GM18873 (cell line): ENCODE data around the gene LSS.

ENCODE experiments used
- ATAC-seq: cut with Tn5 transposase; IDR thresholded peaks from one replicate; pipeline ENCODE4 v1.9.1; 2021; ENCODE audit warnings: mild to moderate bottlenecking, moderate library complexity, moderate number of reproducible peaks; ENCODE audit not compliant: unreplicated experiment, low FRiP score

Gene LSS

DNA sequence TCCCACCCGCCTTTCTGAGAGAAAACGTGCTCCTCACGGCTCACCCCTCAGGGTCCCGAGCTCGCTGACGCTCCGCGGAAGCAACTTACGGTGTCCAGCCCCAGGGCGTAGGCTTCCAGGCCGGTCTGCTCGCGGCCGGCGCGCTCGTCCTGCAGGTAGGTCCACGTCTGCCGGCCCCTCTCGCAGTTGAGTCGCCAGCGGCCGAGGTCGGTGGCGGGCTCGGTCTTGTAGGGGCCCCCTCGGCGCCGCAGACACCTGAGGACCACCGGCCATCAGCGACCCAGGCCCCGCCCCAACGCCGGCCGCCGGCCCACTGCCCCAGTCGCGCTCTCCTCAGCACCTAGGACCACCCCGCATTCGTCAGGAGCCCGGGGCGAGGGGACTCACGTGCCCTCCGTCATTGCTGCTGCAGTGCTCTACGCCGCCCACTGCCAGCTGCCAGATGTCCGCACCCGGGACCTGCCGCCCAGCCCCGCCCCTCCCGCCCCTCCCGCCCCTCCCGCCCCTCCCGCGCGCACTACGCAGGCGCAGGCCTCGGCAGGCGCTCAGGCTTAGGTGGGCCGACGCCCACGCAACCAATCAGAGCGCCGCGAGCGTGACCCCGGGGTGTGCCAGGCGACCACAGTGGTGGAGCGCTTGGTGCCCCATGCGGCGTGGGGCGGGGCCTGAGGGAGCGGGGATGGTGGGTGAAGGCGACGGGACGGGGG lies at the start of gene LSS:
Gene LSS, minus strand, starts transcription at position 430 of the 707 bp plus-strand sequence. Its CDS starts 29 bp downstream, at position 401.
- peak; percentile 57 for ATAC-seq

DNA sequence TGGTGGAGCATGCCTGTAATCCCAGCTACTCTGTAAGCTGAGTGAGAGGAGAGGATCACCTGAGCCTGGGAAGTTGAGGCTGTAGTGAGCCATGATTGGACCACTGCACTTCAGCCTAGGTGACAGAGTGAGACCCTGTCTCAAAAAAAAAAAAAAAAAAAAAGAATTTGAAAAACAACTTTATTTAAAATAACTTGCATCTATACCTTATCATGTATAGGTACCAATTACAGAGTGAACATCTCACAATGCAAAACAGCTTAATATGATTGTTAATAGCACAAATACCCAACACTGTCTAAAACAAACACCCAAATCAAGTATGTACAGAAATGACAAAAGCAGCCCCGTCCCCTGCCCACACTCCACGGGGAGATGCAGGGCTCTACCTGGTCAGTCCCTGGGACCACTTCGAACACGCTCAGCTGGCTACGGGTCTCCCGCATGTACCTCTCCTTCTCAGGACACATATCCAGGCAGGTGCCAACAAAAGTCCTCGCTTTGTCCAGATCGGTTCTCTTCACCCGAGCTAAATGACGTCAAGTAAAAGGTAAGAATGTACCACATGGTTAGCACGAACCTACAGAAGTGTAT lies 46.3 kb upstream of the LSS start:
- no peak for ATAC-seq

DNA sequence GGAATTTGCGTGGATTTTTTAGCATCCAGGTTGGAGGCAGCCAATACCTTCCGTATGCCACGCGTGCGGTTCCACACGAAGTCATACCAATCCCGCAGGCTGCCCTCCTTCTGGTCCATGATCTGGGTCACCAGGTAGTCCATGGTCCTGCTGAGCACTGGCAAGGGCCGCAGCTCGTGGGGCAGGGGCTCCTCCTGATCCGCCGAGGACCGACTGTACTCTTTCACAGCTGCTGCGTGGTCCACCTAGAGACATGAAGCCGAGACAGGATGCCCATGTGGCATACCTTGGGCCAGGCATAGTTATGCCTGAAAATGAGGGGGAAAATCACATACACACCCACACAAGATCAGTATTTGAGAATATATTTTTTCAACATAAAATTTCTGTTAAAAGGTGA lies 44.8 kb upstream of the LSS start:
- ATAC-seq = no peak

DNA sequence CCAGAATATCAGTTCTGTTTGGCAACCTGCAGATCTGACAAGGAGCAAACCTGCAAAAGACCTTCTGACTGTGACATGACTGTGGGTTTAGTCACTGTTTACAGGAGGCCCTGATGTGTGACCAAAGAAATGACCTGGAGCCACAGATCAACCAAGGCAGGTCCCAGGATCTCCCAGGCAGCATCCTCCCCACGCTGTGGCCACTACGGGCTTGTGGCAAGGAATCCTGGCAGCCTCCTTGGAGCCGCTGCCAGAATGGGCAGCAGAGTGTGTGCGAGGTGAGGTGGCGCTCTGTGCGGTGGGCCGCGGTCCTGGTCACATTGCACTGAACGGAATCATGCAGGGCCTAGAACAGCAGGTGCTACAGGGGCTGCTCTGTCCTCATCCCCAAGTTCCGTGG lies 40.9 kb upstream of the LSS start:
- no peak for ATAC-seq

DNA sequence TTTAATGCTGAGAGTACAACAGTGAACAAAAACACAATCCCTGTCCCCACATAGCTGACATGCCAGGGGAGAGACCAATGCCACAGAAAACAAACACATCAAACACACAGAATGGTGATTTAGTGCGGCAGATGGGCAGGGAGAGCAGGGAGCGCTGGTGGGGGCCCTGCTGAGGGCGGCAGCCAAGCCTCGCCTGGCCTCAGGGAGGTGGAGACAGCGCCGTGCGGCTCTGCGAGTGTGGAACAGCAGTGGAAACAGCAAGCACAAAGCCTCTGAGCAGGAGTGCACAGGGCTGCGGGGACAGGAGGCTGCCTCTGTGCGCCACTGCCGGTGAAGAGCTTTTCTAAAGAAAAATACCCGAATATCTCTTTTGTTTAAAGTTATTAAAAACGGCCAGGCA lies 39.8 kb upstream of the LSS start:
- ATAC-seq = no peak

DNA sequence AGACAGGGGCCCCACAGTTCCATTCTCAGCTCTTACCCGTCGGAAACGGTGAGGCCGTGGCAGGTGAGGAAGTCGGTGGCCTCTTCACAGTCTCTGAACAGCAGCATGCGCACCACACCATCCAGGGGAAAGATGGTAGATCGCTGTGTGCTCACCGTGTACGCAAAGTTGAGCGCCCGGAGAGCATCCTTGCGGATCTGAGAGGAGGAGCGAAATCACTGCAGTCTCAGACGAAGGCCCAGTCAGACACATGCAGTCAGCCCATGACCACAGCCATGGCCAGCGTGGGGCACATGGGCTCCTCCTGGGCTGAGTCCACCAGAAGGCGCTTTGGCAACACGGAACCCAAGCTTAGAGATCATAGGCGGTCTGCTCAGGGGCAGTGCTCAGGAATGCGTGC lies 38.4 kb upstream of the LSS start:
- no peak for ATAC-seq

DNA sequence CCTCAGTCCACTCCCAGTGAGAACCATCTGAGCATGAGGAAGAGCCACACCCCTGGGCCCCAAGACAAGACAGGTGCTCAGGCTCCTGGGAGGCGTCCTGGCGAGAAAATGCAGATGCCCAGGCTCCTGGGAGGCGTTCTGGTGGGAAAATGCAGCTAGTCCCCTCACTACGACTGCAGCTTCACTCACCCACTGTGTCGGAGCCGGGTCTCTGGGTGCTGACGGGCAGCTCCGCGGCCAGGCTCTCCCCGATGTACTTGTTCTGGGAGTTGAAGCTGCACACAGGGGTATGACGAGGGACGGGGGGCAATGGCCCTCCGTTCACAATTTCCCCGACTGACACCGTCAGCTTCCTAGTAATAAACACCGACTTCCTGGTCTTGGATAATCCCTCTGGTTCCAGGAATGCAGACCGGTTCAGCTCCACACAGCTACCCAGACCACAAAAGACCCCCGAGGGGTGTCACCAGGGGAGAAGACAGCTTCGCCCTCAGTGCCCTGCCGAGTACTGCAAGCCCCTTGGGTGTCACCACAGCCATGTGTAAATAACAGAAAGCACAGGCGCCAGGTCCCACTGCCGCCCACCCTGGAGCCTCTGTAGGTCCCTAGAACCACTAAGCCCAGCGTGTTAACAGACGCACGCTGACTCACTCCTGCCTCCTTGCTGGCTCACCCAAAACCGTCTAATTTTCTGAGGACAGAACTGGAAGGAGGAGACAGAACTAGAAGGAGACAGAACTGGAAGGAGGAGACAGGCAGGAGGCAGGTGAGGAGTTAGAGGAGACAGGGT lies 37.4 kb upstream of the LSS start:
- ATAC-seq = no peak

DNA sequence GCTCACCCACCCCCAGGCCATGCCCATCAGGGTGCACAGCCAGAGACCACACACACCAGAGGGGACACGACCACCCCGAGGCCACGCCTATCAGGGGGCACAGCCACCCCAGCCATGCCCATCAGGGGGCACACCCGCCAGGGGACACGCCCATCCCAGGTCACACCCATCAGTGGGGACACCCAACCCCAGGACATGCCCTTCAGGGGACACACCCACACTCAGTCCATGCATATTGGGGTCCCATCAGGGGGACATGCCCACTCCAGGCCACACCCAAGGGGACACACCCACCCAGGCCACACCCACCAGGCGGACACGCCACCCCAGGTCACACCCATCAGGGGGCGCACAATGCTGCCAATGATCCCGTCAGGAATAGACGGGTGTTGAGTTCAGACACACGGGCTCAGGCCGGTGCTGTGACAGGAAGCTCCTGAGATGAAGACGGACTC lies 36.1 kb upstream of the LSS start:
- no peak for ATAC-seq

DNA sequence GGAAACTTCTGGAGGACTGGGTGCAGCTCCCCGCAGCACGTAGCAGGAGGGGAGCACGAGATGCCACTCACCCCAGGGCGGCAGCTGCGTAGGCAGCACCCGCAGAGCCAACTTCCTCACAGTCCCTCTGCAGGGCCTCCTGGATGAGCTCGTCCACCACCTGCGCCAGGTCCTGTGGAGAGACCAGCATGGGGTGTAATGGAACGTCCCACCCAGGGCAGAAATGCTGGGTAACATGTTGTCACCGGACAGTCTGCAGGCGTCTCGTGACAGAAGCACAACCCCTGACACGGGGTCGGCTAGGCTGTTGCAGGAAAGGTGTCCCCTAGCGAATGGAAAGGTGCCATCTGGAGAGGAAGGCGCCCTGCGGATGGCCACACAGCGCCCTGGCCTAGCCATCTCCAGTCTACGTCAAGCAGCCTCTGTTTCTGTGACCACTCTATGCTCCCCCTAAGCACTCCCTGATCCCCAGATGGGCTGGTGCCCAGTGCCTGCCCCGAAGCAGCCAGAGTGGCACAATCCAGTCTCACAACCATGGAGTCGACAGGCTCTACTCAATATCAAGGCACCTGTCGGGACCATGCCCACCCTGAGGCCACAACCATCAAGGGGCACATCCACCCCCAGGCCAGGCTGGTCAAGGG lies 35.6 kb upstream of the LSS start:
- no peak for ATAC-seq

DNA sequence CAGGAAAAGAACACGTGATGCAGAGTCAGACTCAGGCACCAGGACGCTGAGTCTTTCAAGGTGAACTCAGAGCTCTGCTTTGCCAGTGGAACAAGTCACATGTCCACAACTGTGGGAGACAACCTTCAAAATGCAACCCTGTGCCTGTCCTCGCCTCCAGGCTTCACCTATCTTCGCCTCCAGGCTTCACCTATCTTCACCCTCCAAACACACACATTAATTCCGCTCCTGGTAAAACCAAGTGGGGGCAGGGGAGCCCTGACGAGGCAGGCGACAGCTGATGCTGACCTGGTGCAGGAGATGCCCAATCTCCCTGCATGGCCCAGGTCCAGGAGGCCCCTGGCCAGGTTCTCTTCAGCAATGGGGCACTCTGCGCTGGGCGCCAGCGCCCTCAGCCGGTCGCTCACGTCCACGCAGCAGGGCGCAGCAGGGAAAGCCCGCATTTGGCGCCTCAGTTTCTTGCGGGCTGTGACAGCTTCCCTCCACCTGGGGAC lies 28.0 kb upstream of the LSS start:
- ATAC-seq = no peak

DNA sequence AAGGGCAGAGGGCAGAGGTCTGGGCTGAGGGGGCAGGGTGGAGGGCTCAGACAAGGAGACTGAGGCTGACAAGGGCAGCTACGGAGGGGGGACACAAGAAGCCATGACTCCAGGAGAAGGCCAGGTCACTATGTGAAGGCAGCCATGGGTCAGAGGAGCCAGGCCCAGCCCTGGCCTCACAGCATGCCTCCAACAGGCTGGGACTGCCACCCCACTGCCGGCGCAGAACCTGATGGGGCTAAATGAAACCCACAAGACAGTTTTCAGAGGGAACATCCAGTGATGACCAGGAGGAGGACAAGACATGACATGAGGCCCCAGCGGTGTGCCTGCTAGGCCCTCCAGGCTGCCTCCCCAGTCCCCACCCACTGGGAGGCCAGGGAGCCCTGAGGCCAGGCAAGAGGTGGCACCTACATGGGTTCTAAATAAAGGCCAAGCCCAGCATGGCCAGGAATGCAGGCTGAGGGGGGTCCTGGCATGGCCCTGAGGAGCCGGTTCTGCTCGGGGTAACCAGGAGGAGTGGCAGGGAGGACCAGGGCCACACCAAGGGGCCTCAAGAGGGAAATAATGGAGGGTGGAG lies 27.3 kb upstream of the LSS start:
- ATAC-seq = no peak

DNA sequence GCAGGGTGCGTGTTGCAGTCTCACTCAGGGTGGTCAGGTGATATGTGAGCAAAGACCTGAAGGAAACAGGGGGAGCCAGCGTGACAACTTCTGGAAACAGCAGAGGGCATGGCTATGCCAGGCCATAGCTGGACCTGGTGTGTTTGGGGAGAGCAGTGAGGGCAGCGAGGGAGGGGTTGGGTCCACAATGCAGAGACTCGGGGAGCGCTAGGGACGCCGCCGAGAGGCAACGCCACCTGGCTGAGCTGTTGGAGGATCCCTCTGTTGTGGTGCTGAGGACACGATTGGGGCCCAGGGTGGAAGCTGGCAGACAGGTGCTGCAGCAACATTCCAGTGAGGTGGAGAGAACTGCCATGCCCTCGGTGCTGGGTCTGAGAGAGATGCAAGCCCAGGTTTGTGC lies 26.6 kb upstream of the LSS start:
- no peak for ATAC-seq

DNA sequence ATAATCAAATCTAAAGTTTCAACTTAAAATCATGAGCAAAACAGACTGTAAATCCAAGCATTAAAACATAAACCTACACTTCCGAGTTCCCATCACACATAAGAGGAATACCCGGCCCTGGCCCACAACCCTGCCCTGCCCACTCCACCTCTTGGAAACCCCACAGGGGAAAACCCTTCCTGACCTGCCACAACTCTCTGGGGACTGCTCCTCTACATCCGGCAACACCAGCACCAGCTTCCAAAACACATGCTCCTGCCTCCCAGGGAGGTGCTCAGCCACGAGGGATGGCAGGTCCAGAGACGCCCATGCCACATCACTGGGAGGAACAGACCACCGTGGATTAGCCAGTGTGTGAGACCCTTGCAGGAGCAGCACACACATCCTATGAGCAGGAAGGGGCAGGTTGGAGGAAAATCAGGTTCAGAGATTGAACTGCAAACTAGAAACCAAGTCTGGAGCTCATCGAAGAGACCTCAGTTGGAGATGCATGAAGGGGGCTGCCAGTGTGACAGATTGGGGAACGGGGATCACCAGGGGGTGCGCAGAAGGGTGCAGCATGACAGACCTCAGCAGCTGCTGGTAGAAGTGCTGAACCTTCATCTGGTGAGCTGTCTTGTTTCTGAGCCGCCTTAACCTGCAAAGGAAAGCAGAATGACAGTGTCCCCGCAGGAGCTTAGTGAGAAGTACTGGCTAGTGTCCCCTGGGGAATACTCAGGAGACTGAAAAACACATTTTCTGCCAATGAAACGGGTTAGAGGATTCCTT lies 25.8 kb upstream of the LSS start:
- no peak for ATAC-seq

DNA sequence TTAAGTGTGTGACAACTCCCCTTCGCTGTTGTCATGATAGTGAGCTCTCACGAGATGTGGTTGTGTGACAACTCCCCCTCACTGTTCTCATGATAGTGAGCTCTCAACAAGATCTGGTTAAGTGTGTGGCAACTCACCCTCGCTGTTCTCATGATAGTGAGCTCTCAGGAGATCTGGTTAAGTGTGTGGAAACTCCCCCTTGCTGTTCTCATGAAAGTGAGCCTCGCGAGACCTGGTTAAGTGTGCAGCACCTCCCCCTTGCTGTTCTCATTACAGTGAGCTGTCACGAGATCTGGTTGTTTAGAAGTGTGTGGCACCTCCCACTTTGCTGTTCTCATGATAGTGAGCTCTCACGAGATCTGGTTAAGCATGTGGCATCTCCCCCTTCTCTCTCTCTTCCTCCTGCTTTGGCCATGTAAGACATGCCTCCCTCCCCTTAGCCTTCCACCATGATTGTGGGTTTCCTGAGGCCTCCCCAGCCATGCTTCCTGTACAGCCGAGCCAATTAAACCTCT lies 25.1 kb upstream of the LSS start:
- no peak for ATAC-seq

DNA sequence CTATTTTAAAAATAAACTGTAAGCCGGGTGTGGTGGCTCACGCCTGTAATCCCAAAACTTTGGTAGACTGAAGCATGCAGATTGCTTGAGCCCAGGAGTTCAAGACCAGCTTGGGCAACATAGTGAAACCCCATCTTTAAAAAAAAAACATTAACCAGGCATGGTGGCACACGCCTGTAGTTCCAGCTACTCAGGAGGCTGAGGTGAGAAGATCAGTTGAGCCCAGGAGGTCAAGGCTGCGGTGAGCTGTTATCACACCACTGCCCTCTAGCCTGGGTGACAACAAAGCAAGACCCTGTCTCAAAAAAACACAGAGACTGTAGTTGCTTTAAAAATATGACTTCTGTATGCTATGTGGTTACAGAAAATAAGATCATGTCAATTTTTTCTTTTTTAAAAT lies 24.3 kb upstream of the LSS start:
- ATAC-seq = no peak

DNA sequence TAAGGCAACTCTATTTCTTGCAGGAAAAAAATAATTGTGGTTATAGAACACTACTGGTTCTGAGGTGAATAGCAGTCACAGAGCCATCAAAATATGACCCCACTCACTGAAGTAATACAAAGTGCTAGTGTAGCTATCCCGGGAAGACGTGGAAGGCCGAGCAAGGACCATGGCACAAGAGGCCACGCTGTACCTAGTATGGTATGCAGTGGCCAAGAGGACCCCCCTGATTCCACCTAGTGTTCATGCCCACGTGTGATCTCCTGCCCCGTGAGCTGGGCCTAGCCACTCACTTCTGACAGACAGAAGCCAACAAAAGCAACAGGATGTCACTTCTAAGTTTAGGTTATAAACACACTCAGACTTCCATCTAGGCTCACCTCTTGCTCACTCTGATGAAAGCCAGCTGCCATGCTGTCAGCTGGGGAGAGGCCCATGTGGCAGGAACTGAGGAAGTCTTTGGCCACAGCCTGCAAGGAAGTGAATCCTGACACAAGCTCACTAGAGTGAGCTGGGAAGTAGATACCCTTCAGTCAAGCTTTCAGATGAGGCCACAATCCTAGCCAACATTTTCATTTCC lies 21.7 kb upstream of the LSS start:
- ATAC-seq = no peak

DNA sequence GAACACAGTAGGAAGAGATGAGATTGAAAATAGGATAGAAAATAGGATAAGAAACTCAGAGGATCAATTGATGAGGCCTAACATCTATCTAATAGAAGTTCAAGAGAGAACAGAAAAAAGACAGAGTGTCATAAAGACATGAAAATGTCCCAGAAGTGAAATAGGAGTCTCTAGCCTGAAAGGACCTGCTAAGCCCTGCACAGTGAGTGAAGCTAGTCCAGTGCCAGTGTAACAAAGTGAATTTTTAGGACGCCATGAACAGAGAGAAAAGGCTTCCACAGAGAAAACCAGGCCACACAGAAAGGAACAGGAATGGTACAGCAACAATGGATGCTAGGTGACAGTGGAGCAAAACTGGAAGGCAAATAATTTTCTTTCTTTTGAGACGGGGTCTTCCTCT lies 20.3 kb upstream of the LSS start:
- no peak for ATAC-seq

DNA sequence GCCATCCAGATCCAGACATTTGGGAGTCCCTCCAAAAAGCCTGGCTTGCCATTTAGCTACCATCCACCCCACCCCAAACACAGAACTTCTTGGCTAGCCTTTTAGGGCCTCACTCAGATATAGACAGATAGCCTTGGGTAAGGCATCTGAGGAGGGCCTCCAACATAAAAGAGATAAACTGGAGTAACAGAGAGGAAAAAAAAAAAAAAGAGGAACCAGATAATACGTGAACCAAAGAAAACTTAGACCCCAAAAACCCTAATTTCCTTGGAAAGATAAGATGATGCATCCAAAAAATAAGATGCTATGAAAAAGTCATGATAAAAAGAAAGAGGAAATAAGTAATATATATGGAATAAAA lies 19.8 kb upstream of the LSS start:
- no peak for ATAC-seq

DNA sequence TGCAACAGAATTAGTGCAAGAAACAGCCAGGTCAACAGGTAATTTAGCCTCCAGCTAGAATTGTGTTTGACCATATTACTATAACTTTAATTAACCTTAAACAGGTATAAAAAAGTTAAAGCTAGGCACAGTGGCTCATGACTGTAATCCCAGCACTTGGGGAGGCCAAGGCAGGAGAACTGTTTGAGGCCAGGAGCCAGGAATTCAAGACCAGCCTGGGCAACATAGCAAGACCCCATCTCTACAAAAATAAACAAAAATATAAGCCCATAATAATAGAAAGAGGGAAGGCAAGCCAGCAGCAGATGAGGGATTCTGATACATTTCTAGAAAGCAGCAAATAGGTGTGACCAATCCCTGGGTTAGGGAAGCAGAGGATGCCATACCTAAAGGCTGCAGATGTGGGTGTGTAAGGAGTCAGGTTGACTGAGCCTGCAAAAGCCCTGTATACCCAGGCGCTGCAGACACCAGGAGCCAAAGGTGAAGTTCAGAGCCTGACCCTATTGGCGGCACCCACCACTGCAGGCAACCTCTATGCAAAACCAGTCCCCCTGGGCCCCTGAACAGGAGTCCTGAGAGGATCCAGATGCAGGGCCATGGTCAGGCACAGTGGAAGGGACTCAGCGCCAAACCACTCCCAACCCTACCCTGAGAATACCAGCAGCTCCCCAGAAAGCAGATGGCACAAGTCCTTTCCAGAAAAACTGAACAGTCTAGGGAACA lies 19.3 kb upstream of the LSS start:
- ATAC-seq = no peak
